ENCODE results near the gene SPINK4. TPM values are rescaled to one million over a fixed set of nuclear protein-coding genes. Genes with fewer than 3 reads are reported as not detected.

SPINK4 gene
- total RNA-seq, 1 experiment from 2014 or later = not detected

GRCh38 chr9:33202552-33203201 is 37.3 kb upstream of the SPINK4 start:
- TF ChIP-seq SOX15 (CRISPR knock-in tag; IDR thresholded peaks at IDR 0.05) (no peak), FOXP4 (CRISPR knock-in tag; IDR thresholded peaks at IDR 0.05) (no peak)
- CTCF ChIA-PET = interaction anchor here (1.5 kb wide), 1 partner anchor 9 kb away, joined by 3 read pairs; no protein-coding TSS in a partner anchor
- POLR2A ChIA-PET = no interaction called here
- Mint-ChIP-seq H3K4me3 (no peak overlapping the region), H3K9me3 (peaks cover 10% of the 10 kb centered on the region), H3K4me1 (peaks cover 4% of the 10 kb centered on the region; the same call in 1 of the 2 replicates), H3K27ac (no peak overlapping the region), H3K27me3 (ENCODE audit: low read depth) (peaks cover 25% of the 10 kb centered on the region), H3K36me3 (no peaks in the 10 kb centered on the region)
- ATAC-seq = peak; percentile 44
- no peak for DNase-seq (ENCODE audit: low spot score)

- no peaks in the 10 kb centered on the region for H3K36me3 Mint-ChIP-seq
Measured at GRCh38 chr9:33209394-33209793, 30.6 kb upstream of the SPINK4 start.

GRCh38 chr9:33210006-33210715 is 29.8 kb upstream of the SPINK4 start:
- Mint-ChIP-seq H3K4me1 (peaks cover 11% of the 10 kb centered on the region; the same call in 1 of the 2 replicates), H3K27me3 (ENCODE audit: low read depth) (peaks cover 5% of the 10 kb centered on the region), H3K9me3 (peaks cover 10% of the 10 kb centered on the region), H3K36me3 (no peaks in the 10 kb centered on the region), H3K4me3 (no peak overlapping the region), H3K27ac (no peak overlapping the region)
- ChIA-PET POLR2A (no interaction called here), CTCF (interaction anchor here (0.6 to 1.2 kb wide), 5 partner anchors 9 to 89 kb away, joined by 3 to 4 read pairs (median 3); no protein-coding TSS in a partner anchor)
- no peak for ATAC-seq
- no peak for DNase-seq (ENCODE audit: low spot score)
- TF ChIP-seq ZNF396 (CRISPR knock-in tag; IDR thresholded peaks at IDR 0.05; ENCODE audit: borderline replicate concordance) (no peak), GTF2I (CRISPR knock-in tag; conservative IDR thresholded peaks at IDR 0.05) (no peak), ZNF532 (CRISPR knock-in tag; IDR thresholded peaks at IDR 0.05; ENCODE audit: borderline replicate concordance) (no peak), ERG (CRISPR knock-in tag; IDR thresholded peaks at IDR 0.05) (no peak), NR1H2 (CRISPR knock-in tag; IDR thresholded peaks at IDR 0.05) (no peak), AFF4 (CRISPR knock-in tag; IDR thresholded peaks at IDR 0.05; ENCODE audit: borderline replicate concordance) (no peak), ZNF416 (CRISPR knock-in tag; IDR thresholded peaks at IDR 0.05) (no peak), HMGA2 (CRISPR knock-in tag; IDR thresholded peaks at IDR 0.05) (no peak), PRRX2 (CRISPR knock-in tag; IDR thresholded peaks at IDR 0.05) (no peak)

More at GRCh38 chr9:33209394-33209793, 30.6 kb upstream of the SPINK4 start:
- H3K27ac Mint-ChIP-seq = no peak overlapping the region
- CTCF ChIA-PET = interaction anchor here (0.6 to 1.2 kb wide), 4 partner anchors 8 to 88 kb away, joined by 3 to 4 read pairs (median 3); no protein-coding TSS in a partner anchor
- DNase-seq (ENCODE audit: low spot score) = no peak
- peaks cover 10% of the 10 kb centered on the region for H3K9me3 Mint-ChIP-seq
- H3K27me3 Mint-ChIP-seq (ENCODE audit: low read depth) = peaks cover 10% of the 10 kb centered on the region
- H3K4me3 Mint-ChIP-seq = no peak overlapping the region
- POLR2A ChIA-PET = no interaction called here
- ATAC-seq = no peak
- peaks cover 11% of the 10 kb centered on the region; the same call in 1 of the 2 replicates for H3K4me1 Mint-ChIP-seq
- TF ChIP-seq RELA (CRISPR knock-in tag; IDR thresholded peaks at IDR 0.05; ENCODE audit: borderline replicate concordance) = no peak
- no peak for TF ChIP-seq JAZF1 (CRISPR knock-in tag; IDR thresholded peaks at IDR 0.05)
- no peak for TF ChIP-seq FOXP4 (CRISPR knock-in tag; IDR thresholded peaks at IDR 0.05)
